Endodermal cell (in vitro differentiated cells): ENCODE results near the gene POLR3G. TPM values are rescaled to one million over a fixed set of nuclear protein-coding genes. Genes with fewer than 3 reads are reported as not detected.

ENCODE experiments used
- DNase-seq: peaks from one replicate; pipeline ENCODE4 v3.0.0-alpha.2; 2017
- H3K27ac ChIP-seq: 2 replicates; pipeline ENCODE4 v1.5.1; 2013; ENCODE audit warnings: mild to moderate bottlenecking, low read depth, low read length, moderate library complexity
- H3K27me3 ChIP-seq: 2 replicates; pipeline ENCODE4 v1.6.1; 2013; ENCODE audit warnings: mild to moderate bottlenecking, low read length, moderate library complexity; ENCODE audit not compliant: insufficient read depth, control insufficient read depth, poor library complexity, severe bottlenecking
- H3K36me3 ChIP-seq: 2 replicates; pipeline ENCODE4 v1.7.0; 2013; ENCODE audit warnings: mild to moderate bottlenecking, low read length, moderate library complexity; ENCODE audit not compliant: control insufficient read depth, insufficient read depth
- H3K4me1 ChIP-seq: one replicate; pipeline ENCODE4 v1.7.0; 2013; ENCODE audit warnings: low read length; ENCODE audit not compliant: control insufficient read depth, insufficient read depth
- H3K4me3 ChIP-seq: 2 replicates; pipeline ENCODE4 v1.5.1; 2013; ENCODE audit warnings: mild to moderate bottlenecking, low read length, moderate library complexity
- H3K9ac ChIP-seq: 2 replicates; pipeline ENCODE4 v1.6.1; 2013; ENCODE audit warnings: mild to moderate bottlenecking, low read length, moderate library complexity; ENCODE audit not compliant: poor library complexity, severe bottlenecking; ENCODE audit errors: extremely low read depth
- H3K9me3 ChIP-seq: 2 replicates; pipeline ENCODE4 v1.6.1; 2013; ENCODE audit warnings: mild to moderate bottlenecking, low read length, moderate library complexity; ENCODE audit not compliant: control insufficient read depth
- H3K27ac Mint-ChIP-seq: 2 replicates; pipeline ENCODE4 v1.8.0; 2020; ENCODE audit warnings: mixed read lengths
- H3K27me3 Mint-ChIP-seq: 2 replicates; pipeline ENCODE4 v1.8.0; 2021; ENCODE audit warnings: mild to moderate bottlenecking, mixed read lengths; ENCODE audit not compliant: insufficient read depth
- H3K36me3 Mint-ChIP-seq: 2 replicates; pipeline ENCODE4 v1.8.0; 2020; ENCODE audit warnings: low read depth, mixed read lengths
- H3K4me1 Mint-ChIP-seq: 2 replicates; pipeline ENCODE4 v1.8.0; 2020; ENCODE audit warnings: mixed read lengths
- H3K4me3 Mint-ChIP-seq: 2 replicates; pipeline ENCODE4 v1.8.0; 2020; ENCODE audit warnings: mild to moderate bottlenecking, moderate library complexity, mixed read lengths
- H3K9me3 Mint-ChIP-seq: 2 replicates; pipeline ENCODE4 v1.8.0; 2020; ENCODE audit warnings: mild to moderate bottlenecking, mixed read lengths
- WGBS, 2 experiments: methylation state at CpG; one replicate each; pipeline versions ENCODE4 v1.1.5 to v1.1.7; 2013; ENCODE audit warnings: missing lambda C conversion rate in 2 of 2, mixed read lengths in 1 of 2; ENCODE audit not compliant: insufficient coverage in 1 of 2, insufficient read length in 1 of 2; 5-methylcytosine and 5-hydroxymethylcytosine counted together
- long read RNA-seq, 4 experiments: library from polyadenylated mRNA in 2 of 4; library from RNA in 1 of 4; library from capped mRNA in 1 of 4; stranded (forward) in 3 of 4; unstranded in 1 of 4; transcript quantifications; one replicate each; pipeline ENCODE4 v2.0.0, GENCODE V29; 2020 to 2021; ENCODE audit warnings: inconsistent platforms in 1 of 4
- polyA plus RNA-seq, 2 experiments: library from polyadenylated mRNA; stranded (reverse); fragments of 50-300 nt; gene quantifications; one replicate each; pipeline ENCODE4 v1.2.3, GENCODE V29; 2013
- total RNA-seq, 2 donors: library from RNA; stranded (reverse); fragmentation: NEBNext Ultra II Directional in 1 of 2; extraction: Animal tissue kit (Norgen Biotek cat#: 25700) in 1 of 2; gene quantifications; 2 replicates in 1 of 2; 3 replicates in 1 of 2; pipeline ENCODE4 v1.2.1, GENCODE V29; 2021
- TF ChIP-seq, protein P1 (sequence below): fragments of 200-600 bp; sonication (generic); conservative IDR thresholded peaks from 2 replicates; pipeline ENCODE4 v1.5.0; 2021; ENCODE audit warnings: antibody characterized with exemption, mild to moderate bottlenecking

Gene POLR3G, protein sequence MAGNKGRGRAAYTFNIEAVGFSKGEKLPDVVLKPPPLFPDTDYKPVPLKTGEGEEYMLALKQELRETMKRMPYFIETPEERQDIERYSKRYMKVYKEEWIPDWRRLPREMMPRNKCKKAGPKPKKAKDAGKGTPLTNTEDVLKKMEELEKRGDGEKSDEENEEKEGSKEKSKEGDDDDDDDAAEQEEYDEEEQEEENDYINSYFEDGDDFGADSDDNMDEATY
- total RNA-seq, result 10 to 100 TPM in 1 of 2 donors, 1 to 10 TPM in 1; 6.3 to 16.4 TPM
- polyA plus RNA-seq (2013, experiment 1 of 2), result 9.6 TPM
- polyA plus RNA-seq (2013, experiment 2 of 2), result 7.3 TPM
- long read RNA-seq, experiment 1, partial matches to known transcripts, result 4 of 4 reads
- long read RNA-seq, experiment 1, other reads (novel, unspliced or antisense), result 0 of 4 reads
- long read RNA-seq, experiment 2, partial matches to known transcripts, result 0 of 8 reads
- long read RNA-seq, experiment 2, other reads (novel, unspliced or antisense), result 3 of 8 reads
- long read RNA-seq, experiment 3, transcript POLR3G-204 (8 exons, 3,251 nt), result minor isoform, 27 of 99 reads
- long read RNA-seq, experiment 3, transcript POLR3G-201 (8 exons, 3,285 nt), result major isoform, 37 of 99 reads
- long read RNA-seq, experiment 3, partial matches to known transcripts, result 2 of 99 reads
- long read RNA-seq, experiment 3, other reads (novel, unspliced or antisense), result 28 of 99 reads
- long read RNA-seq, experiment 4, partial matches to known transcripts, result 1 of 10 reads
- long read RNA-seq, experiment 4, other reads (novel, unspliced or antisense), result 6 of 10 reads

- H3K27me3 ChIP-seq, result no peaks in the 10 kb centered on the region
- H3K9ac ChIP-seq, result peak within 1 kb of the TSS; percentile 57
- no peaks in the 10 kb centered on the region for H3K36me3 ChIP-seq
- WGBS, 2 experiments, result 0% methylated on average over 23 to 73 of the region's 73 CpGs
- Mint-ChIP-seq H3K27me3 (no peaks in the 10 kb centered on the region), H3K4me3 (peak within 1 kb of the TSS; percentile 85), H3K36me3 (no peaks in the 10 kb centered on the region), H3K9me3 (no peaks in the 10 kb centered on the region), H3K4me1 (peaks cover 47% of the 10 kb centered on the region), H3K27ac (peak within 1 kb of the TSS; percentile 90)
- TF ChIP-seq, protein P1, sequence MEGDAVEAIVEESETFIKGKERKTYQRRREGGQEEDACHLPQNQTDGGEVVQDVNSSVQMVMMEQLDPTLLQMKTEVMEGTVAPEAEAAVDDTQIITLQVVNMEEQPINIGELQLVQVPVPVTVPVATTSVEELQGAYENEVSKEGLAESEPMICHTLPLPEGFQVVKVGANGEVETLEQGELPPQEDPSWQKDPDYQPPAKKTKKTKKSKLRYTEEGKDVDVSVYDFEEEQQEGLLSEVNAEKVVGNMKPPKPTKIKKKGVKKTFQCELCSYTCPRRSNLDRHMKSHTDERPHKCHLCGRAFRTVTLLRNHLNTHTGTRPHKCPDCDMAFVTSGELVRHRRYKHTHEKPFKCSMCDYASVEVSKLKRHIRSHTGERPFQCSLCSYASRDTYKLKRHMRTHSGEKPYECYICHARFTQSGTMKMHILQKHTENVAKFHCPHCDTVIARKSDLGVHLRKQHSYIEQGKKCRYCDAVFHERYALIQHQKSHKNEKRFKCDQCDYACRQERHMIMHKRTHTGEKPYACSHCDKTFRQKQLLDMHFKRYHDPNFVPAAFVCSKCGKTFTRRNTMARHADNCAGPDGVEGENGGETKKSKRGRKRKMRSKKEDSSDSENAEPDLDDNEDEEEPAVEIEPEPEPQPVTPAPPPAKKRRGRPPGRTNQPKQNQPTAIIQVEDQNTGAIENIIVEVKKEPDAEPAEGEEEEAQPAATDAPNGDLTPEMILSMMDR, result peak; percentile 81
- H3K4me3 ChIP-seq, result peak within 1 kb of the TSS; percentile 89
- peak; percentile 98 for DNase-seq
- peak within 1 kb of the TSS; percentile 26 for H3K27ac ChIP-seq
- no peaks in the 10 kb centered on the region for H3K9me3 ChIP-seq
- H3K4me1 ChIP-seq, result peaks cover 7% of the 10 kb centered on the region
Measured at GRCh38 chr5:90474235-90475107, at the start of gene POLR3G, which contains the start of gene MBLAC2. POLR3G (plus strand) TSS chr5:90474864; CDS start chr5:90485568, 10,704 bp downstream. MBLAC2 (minus strand) TSS chr5:90474771; CDS start chr5:90474292, 479 bp downstream.

DNA sequence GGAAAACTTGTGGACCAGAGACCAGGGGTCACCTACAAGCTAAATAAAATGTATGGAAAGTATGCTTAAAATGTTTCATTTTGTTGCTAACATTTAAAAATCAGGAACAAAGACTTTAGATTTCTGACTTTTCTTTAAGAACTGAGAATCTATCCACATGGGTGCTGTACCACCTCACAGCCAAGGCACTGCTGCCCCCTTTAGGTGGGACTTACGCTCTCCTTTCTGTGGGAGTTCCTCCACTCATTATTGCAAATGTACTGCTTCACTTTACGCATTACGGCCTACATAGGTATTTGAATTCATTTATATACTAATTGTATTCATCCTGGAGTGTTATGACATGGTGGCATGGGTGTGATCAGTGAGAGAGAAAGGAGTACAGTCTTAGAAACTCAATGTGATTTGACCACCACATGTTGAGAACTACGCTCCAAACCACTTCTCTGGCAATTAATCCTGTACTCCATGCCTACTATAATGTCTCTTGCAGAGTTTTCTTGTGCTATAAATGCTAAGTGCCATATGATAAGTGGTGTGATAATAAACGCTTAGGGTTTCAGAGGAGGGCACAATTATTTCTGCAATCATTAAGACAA lies 40.4 kb upstream of the POLR3G start:
- no peak overlapping the region for H3K27ac ChIP-seq
- H3K9me3 Mint-ChIP-seq, result no peaks in the 10 kb centered on the region

More for the DNA sequence above, 40.4 kb upstream of the POLR3G start:
- Histone ChIP-seq H3K27me3 (no peaks in the 10 kb centered on the region), H3K9me3 (no peaks in the 10 kb centered on the region), H3K9ac (no peak overlapping the region), H3K4me3 (no peak overlapping the region), H3K4me1 (no peaks in the 10 kb centered on the region), H3K36me3 (no peaks in the 10 kb centered on the region)
- peak; percentile 89 for DNase-seq
- H3K4me3 Mint-ChIP-seq, result no peak overlapping the region
- peaks cover 3% of the 10 kb centered on the region for H3K27me3 Mint-ChIP-seq
- 71% methylated on average over 4 of the region's 5 CpGs; no CpG with 5 or more reads in 1 of the 2 experiments for WGBS, 2 experiments
- TF ChIP-seq, protein P1, result peak; percentile 91
- H3K27ac Mint-ChIP-seq, result no peak overlapping the region
- no peaks in the 10 kb centered on the region for H3K36me3 Mint-ChIP-seq
- H3K4me1 Mint-ChIP-seq, result no peaks in the 10 kb centered on the region
